K562 (cell line): ENCODE results near the gene PIGB. TPM values are rescaled to one million over a fixed set of nuclear protein-coding genes. Genes with fewer than 3 reads are reported as not detected.

Experiments
- ASH1L ChIP-seq: fragments of 450-650 bp; IDR thresholded peaks from 2 replicates; pipeline ENCODE4 v1.6.1; 2018; ENCODE audit warnings: borderline replicate concordance, mild to moderate bottlenecking, low read depth; ENCODE audit not compliant: partially characterized antibody
- C11orf30 ChIP-seq: fragments of 450-650 bp; IDR thresholded peaks from 2 replicates; pipeline ENCODE4 v1.6.1; 2016; ENCODE audit warnings: low read depth, mild to moderate bottlenecking
- DEAF1 ChIP-seq: fragments of 450-650 bp; formaldehyde crosslinking; IDR thresholded peaks from 2 replicates; pipeline ENCODE4 v1.4.0; 2020; ENCODE audit warnings: mild to moderate bottlenecking, moderate library complexity
- ELF4 ChIP-seq: fragments of 450-650 bp; formaldehyde crosslinking; IDR thresholded peaks from 2 replicates; pipeline ENCODE4 v1.4.0; 2022; ENCODE audit warnings: missing genetic modification characterization
- ETV5 ChIP-seq: sonication (generic); formaldehyde crosslinking; IDR thresholded peaks from 2 replicates; pipeline ENCODE4 v1.4.0; 2020; ENCODE audit warnings: low read depth, mild to moderate bottlenecking, missing genetic modification reagents
- HLTF ChIP-seq: fragments of 450-650 bp; IDR thresholded peaks from 2 replicates; pipeline ENCODE4 v1.6.1; 2016
- IRF1 ChIP-seq: sonication (generic); formaldehyde crosslinking; IDR thresholded peaks from 2 replicates; pipeline ENCODE4 v1.8.0; 2022; ENCODE audit warnings: missing genetic modification reagents, mild to moderate bottlenecking, borderline replicate concordance
- MCM7 ChIP-seq, 2 experiments: fragments of 450-650 bp; IDR thresholded peaks; 2 replicates each; pipeline ENCODE4 v1.6.1; 2016 to 2018
- POLR2A ChIP-seq: fragments of 450-650 bp; conservative IDR thresholded peaks from 2 replicates; pipeline ENCODE4 v1.6.1; 2016
- PREB ChIP-seq: sonication (generic); formaldehyde crosslinking; IDR thresholded peaks from 2 replicates; pipeline ENCODE4 v1.8.1; 2023; ENCODE audit warnings: mild to moderate bottlenecking, missing genetic modification reagents
- SREBF1 ChIP-seq: fragments of 150-350 bp; IDR thresholded peaks from 2 replicates; pipeline ENCODE4 v1.6.1; 2014; ENCODE audit warnings: antibody characterized with exemption, low read depth, low read length, borderline replicate concordance
- SRF ChIP-seq, 2 experiments: fragments of 250-450, 450-650 bp in 1 of 2; sonication (Bioruptor Pico) in 1 of 2; sonication (generic) in 1 of 2; formaldehyde crosslinking; IDR thresholded peaks; 2 replicates each; pipeline versions ENCODE4 v1.5.0 to v1.5.1; 2020 to 2022; ENCODE audit warnings: mild to moderate bottlenecking in 1 of 2, missing genetic modification reagents in 1 of 2
- SRSF7 ChIP-seq: fragments of 200-400 bp; formaldehyde crosslinking; optimal IDR thresholded peaks from 2 replicates; pipeline ENCODE3; 2017; ENCODE audit warnings: mild to moderate bottlenecking, low read depth, low read length
- TBP ChIP-seq: optimal IDR thresholded peaks from 2 replicates; pipeline ENCODE3; 2011; ENCODE audit warnings: low read depth, low read length, improper control_type of control experiment
- THAP7 ChIP-seq: fragments of 250-450 bp; sonication (Bioruptor Pico); IDR thresholded peaks from 2 replicates; pipeline ENCODE4 v1.5.0; 2021
- THRB ChIP-seq: fragments of 450-650 bp; formaldehyde crosslinking; conservative IDR thresholded peaks from 2 replicates; pipeline ENCODE4 v1.4.0; 2022; ENCODE audit warnings: mild to moderate bottlenecking, missing genetic modification characterization
- ZBTB33 ChIP-seq: sonication (generic); formaldehyde crosslinking; IDR thresholded peaks from 2 replicates; pipeline ENCODE4 v1.8.1; 2023; ENCODE audit warnings: mild to moderate bottlenecking, missing genetic modification reagents
- ZBTB34 ChIP-seq: fragments of 250-450 bp; sonication (Bioruptor Pico); IDR thresholded peaks from 2 replicates; pipeline ENCODE4 v1.8.0; 2021; ENCODE audit warnings: mild to moderate bottlenecking, moderate library complexity
- ZFPM2 ChIP-seq: fragments of 250-450 bp; sonication (Bioruptor Pico); IDR thresholded peaks from 2 replicates; pipeline ENCODE4 v1.5.1; 2022; ENCODE audit warnings: mild to moderate bottlenecking
- ZNF311 ChIP-seq: fragments of 250-450 bp; sonication (Bioruptor Pico); IDR thresholded peaks from 2 replicates; pipeline ENCODE4 v1.4.0; 2020; ENCODE audit warnings: mild to moderate bottlenecking, moderate library complexity
- ZNF707 ChIP-seq: fragments of 250-450 bp; sonication (Bioruptor Pico); conservative IDR thresholded peaks from 2 replicates; pipeline ENCODE4 v1.8.0; 2022; ENCODE audit warnings: inconsistent platforms, mild to moderate bottlenecking, moderate library complexity
- polyA plus RNA-seq, 8 experiments: library from polyadenylated mRNA; depleted of rRNA in 4 of 8; stranded (reverse) in 5 of 8; unstranded in 3 of 8; fragments of >200 nt; fragmentation: Nextera tagmentation in 2 of 8; fragmentation: Illumina TruSeq in 1 of 8; extraction: Ambion mirVana in 2 of 8; extraction: Trizol in 1 of 8; gene quantifications; 2 replicates each; pipeline versions ENCODE4 v1.2.1 to v1.2.3, GENCODE V29; 2011 to 2014; ENCODE audit warnings: inconsistent platforms in 1 of 8, missing spikeins in 1 of 8
- total RNA-seq, 7 experiments: library from RNA; depleted of rRNA in 6 of 7; stranded (reverse); fragments of >200 nt in 6 of 7; fragmentation: Illumina TruSeq in 2 of 7; extraction: Trizol in 2 of 7; gene quantifications; 2 replicates each; pipeline versions ENCODE4 v1.2.1 to v1.2.3, GENCODE V29; 2011 to 2021; ENCODE audit warnings: low replicate concordance in 1 of 7

The PIGB gene
- total and polyA plus RNA-seq, 9 of the 15 experiments (the other 6 are each of a cell fraction or from before 2014, with no cell fraction given): 9.9 to 32.3 (median 18.2) TPM

- TF ChIP-seq SREBF1 (no peak), DEAF1 (CRISPR knock-in tag) (peak; percentile 90), SRSF7 (no peak), ETV5 (CRISPR knock-in tag) (no peak; the same call in 1 of the 2 replicates), C11orf30 (no peak), HLTF (no peak), TBP (no peak), ZBTB34 (no peak), ZNF311 (CRISPR knock-in tag) (no peak), IRF1 (CRISPR knock-in tag) (no peak), ELF4 (CRISPR knock-in tag) (no peak), SRF (CRISPR knock-in tag; IDR thresholded peaks at IDR 0.05) (no peak), ZNF707 (no peak), ZFPM2 (CRISPR knock-in tag) (no peak), ASH1L (no peak), THRB (CRISPR knock-in tag) (no peak), MCM7 (IDR thresholded peaks at IDR 0.05) (no peak), THAP7 (no peak), ZBTB33 (CRISPR knock-in tag) (no peak), POLR2A (no peak), PREB (CRISPR knock-in tag) (no peak)
These were observed 28.4 kb upstream of the PIGB start (continued) for GRCh38 chr15:55290528-55291057.
